Measurements from ENCODE around the gene PEX5L. TPM values are rescaled to one million over a fixed set of nuclear protein-coding genes. Genes with fewer than 3 reads are reported as not detected.

Gene PEX5L
- 0.33 and 0.98 TPM in 2 replicates for total RNA-seq (2021)
- percentile 13 among the genes with signal in this experiment for Bru-seq, nascent RNA
- BruChase-seq, experiment 1, labeled RNA remaining after a 2-hour chase, result percentile 22 among the genes with signal in this experiment
- BruChase-seq, experiment 2, labeled RNA remaining after a 6-hour chase, result percentile 11 among the genes with signal in this experiment
- long read RNA-seq, partial matches to known transcripts, result 0 of 1 reads
- long read RNA-seq, other reads (novel, unspliced or antisense), result 1 of 1 reads

GRCh38 chr3:180036671-180037455 lies at the start of gene PEX5L:
TSS of gene PEX5L (minus strand) at chr3:180036937. CDS start at chr3:180036599, 338 bp downstream.
- no peak within 1 kb of the TSS for H3K4me3 ChIP-seq
- no peak within 1 kb of the TSS; the same call in 1 of the 2 replicates for H2AFZ ChIP-seq

GRCh38 chr3:180085122-180085710 lies 48.5 kb upstream of the PEX5L start:
- H3K36me3 ChIP-seq (ENCODE audit: low read depth), result no peaks in the 10 kb centered on the region
- intact Hi-C loops (cut with micrococcal nuclease; ENCODE audit: unreplicated experiment), result loop anchor here (2.0 kb wide), 1 partner anchor 156 kb away; no protein-coding TSS in a partner anchor
- H3K27me3 ChIP-seq (ENCODE audit: insufficient read depth, low read depth), result no peaks in the 10 kb centered on the region
- CTCF ChIA-PET, result no interaction called here
- DNase-seq, result peak in 1 of 2 experiments; percentile 15
- no peaks in the 10 kb centered on the region for H4K20me1 ChIP-seq (ENCODE audit: insufficient read depth)
- no peaks in the 10 kb centered on the region for H3K79me2 ChIP-seq (ENCODE audit: low read depth)
- no peak overlapping the region for H3K4me3 ChIP-seq
- H2AFZ ChIP-seq, result no peak overlapping the region
- no TSS peak for BruUV-seq (replicated peaks)
- POLR2A ChIA-PET (ENCODE audit: unreplicated experiment), result no interaction called here
- H3K9me2 ChIP-seq (ENCODE audit: insufficient read depth), result no peaks in the 10 kb centered on the region
- H3K9me3 ChIP-seq (ENCODE audit: insufficient read depth, low read depth), result no peaks in the 10 kb centered on the region
- H3F3A ChIP-seq (ENCODE audit: insufficient read depth, low read depth), result no peaks in the 10 kb centered on the region
- H3K4me1 ChIP-seq (replicated peaks; ENCODE audit: insufficient read depth), result no peaks in the 10 kb centered on the region
- no peak overlapping the region for H3K4me2 ChIP-seq
- TF ChIP-seq CTCF (conservative IDR thresholded peaks at IDR 0.05), result no peak
- no peak overlapping the region for H3K27ac ChIP-seq

More at GRCh38 chr3:180036671-180037455, at the start of gene PEX5L:
- CTCF ChIA-PET, result no interaction called here
- Histone ChIP-seq H4K20me1 (ENCODE audit: insufficient read depth) (no peaks in the 10 kb centered on the region), H3K9me2 (ENCODE audit: insufficient read depth) (no peaks in the 10 kb centered on the region), H3K4me1 (replicated peaks; ENCODE audit: insufficient read depth) (no peaks in the 10 kb centered on the region), H3F3A (ENCODE audit: insufficient read depth, low read depth) (no peaks in the 10 kb centered on the region), H3K36me3 (ENCODE audit: low read depth) (no peaks in the 10 kb centered on the region), H3K27me3 (ENCODE audit: insufficient read depth, low read depth) (no peaks in the 10 kb centered on the region), H3K4me2 (no peak within 1 kb of the TSS), H3K9me3 (ENCODE audit: insufficient read depth, low read depth) (no peaks in the 10 kb centered on the region), H3K27ac (no peak within 1 kb of the TSS), H3K79me2 (ENCODE audit: low read depth) (no peaks in the 10 kb centered on the region)
- POLR2A ChIA-PET (ENCODE audit: unreplicated experiment), result no interaction called here
- no peak for TF ChIP-seq CTCF (conservative IDR thresholded peaks at IDR 0.05)
- TF ChIP-seq EZH2 (IDR thresholded peaks at IDR 0.05; ENCODE audit: low read depth), result no peak
- no peak for DNase-seq
- no TSS peak for BruUV-seq (replicated peaks)
- intact Hi-C loops (cut with micrococcal nuclease; ENCODE audit: unreplicated experiment), result no loop called here

- BruUV-seq (replicated peaks), result no TSS peak
- no peaks in the 10 kb centered on the region for H3K9me3 ChIP-seq (ENCODE audit: insufficient read depth, low read depth)
- H3K4me1 ChIP-seq (replicated peaks; ENCODE audit: insufficient read depth), result no peaks in the 10 kb centered on the region
- no peaks in the 10 kb centered on the region for H3K36me3 ChIP-seq (ENCODE audit: low read depth)
- H4K20me1 ChIP-seq (ENCODE audit: insufficient read depth), result no peaks in the 10 kb centered on the region
- intact Hi-C loops (cut with micrococcal nuclease; ENCODE audit: unreplicated experiment), result no loop called here
- CTCF ChIA-PET, result no interaction called here
- H3K9me2 ChIP-seq (ENCODE audit: insufficient read depth), result no peaks in the 10 kb centered on the region
- H3K4me3 ChIP-seq, result no peak overlapping the region
- H3K4me2 ChIP-seq, result no peak overlapping the region
- H3K27me3 ChIP-seq (ENCODE audit: insufficient read depth, low read depth), result no peaks in the 10 kb centered on the region
- DNase-seq, result no peak
- H3K27ac ChIP-seq, result no peak overlapping the region
- no peaks in the 10 kb centered on the region for H3F3A ChIP-seq (ENCODE audit: insufficient read depth, low read depth)
- H2AFZ ChIP-seq, result no peak overlapping the region
- no peak for TF ChIP-seq CTCF (conservative IDR thresholded peaks at IDR 0.05)
- POLR2A ChIA-PET (ENCODE audit: unreplicated experiment), result no interaction called here
- no peaks in the 10 kb centered on the region for H3K79me2 ChIP-seq (ENCODE audit: low read depth)
Measured at GRCh38 chr3:180082699-180083098, 46.0 kb upstream of the PEX5L start.

Data from PC-9 (cell line).